Measurements from ENCODE around the gene GPATCH2L.

Gene GPATCH2L

GRCh38 chr14:76138119-76138757 lies 13.5 kb upstream of the GPATCH2L start:
- DNase-seq, result no peak

GRCh38 chr14:76138758-76139723 lies 12.7 kb upstream of the GPATCH2L start:
- no peak for DNase-seq

- no peak for DNase-seq
These were observed 8.1 kb upstream of the GPATCH2L start for GRCh38 chr14:76143642-76144041.

GRCh38 chr14:76146976-76147375 lies 4.7 kb upstream of the GPATCH2L start:
- DNase-seq, result no peak

GRCh38 chr14:76149196-76149595 lies 2.5 kb upstream of the GPATCH2L start:
- DNase-seq, result no peak

GRCh38 chr14:76152333-76152681 lies 585 bp downstream of the GPATCH2L start:
- DNase-seq, result peak; percentile 66

- no peak for DNase-seq
These were observed 2.2 kb downstream of the GPATCH2L start for GRCh38 chr14:76153919-76154318.

GRCh38 chr14:76154539-76155126 lies 2.9 kb downstream of the GPATCH2L start:
- no peak for DNase-seq

GRCh38 chr14:76163668-76164363 lies 12.1 kb downstream of the GPATCH2L start:
- DNase-seq, result no peak

- no peak for DNase-seq
These were observed 16.8 kb downstream of the GPATCH2L start for GRCh38 chr14:76168531-76168930.

- DNase-seq, result no peak
These were observed 18.1 kb downstream of the GPATCH2L start for GRCh38 chr14:76169776-76170175.

GRCh38 chr14:76174982-76175381 lies 23.3 kb downstream of the GPATCH2L start:
- DNase-seq, result no peak

- DNase-seq, result no peak
These were observed 24.2 kb downstream of the GPATCH2L start for GRCh38 chr14:76175942-76176341.

GRCh38 chr14:76181546-76181945 lies 29.8 kb downstream of the GPATCH2L start:
- DNase-seq, result no peak

- DNase-seq, result no peak
These were observed 34.7 kb downstream of the GPATCH2L start for GRCh38 chr14:76186308-76187027.

- no peak for DNase-seq
These were observed 39.6 kb downstream of the GPATCH2L start for GRCh38 chr14:76191297-76191696.

GRCh38 chr14:76193696-76194095 lies 42.0 kb downstream of the GPATCH2L start:
- DNase-seq, result no peak

- no peak for DNase-seq
These were observed 42.6 kb downstream of the GPATCH2L start for GRCh38 chr14:76194327-76194726.

- DNase-seq, result no peak
These were observed 43.3 kb downstream of the GPATCH2L start for GRCh38 chr14:76195003-76195402.

- DNase-seq, result no peak
These were observed 45.4 kb downstream of the GPATCH2L start for GRCh38 chr14:76196980-76197695.

- no peak for DNase-seq
These were observed 49.4 kb downstream of the GPATCH2L start for GRCh38 chr14:76201162-76201561.

Measured in activated CD4-positive, alpha-beta T cell treated with anti-CD3 and anti-CD28 coated beads, Interleukin-2, amount 50 U/mL, for 1 hour (primary cell).